Right lobe of liver (tissue), 6 donors: ENCODE results near the gene CCNG2. TPM values are rescaled to one million over a fixed set of nuclear protein-coding genes. Genes with fewer than 3 reads are reported as not detected.
A peak's percentile ranks its signal among the peaks of the same experiment; 100 is the strongest.

Experiments
- ATAC-seq, 4 donors: fragments of 200-7000 bp; cut with Tn5 transposase; one replicate each; pipeline ENCODE4 v1.9.1; 2020; ENCODE audit warnings: mild to moderate bottlenecking in 4 of 4, moderate library complexity in 4 of 4
- DNase-seq, 3 donors: peaks; one replicate each; pipeline ENCODE4 v3.0.0-alpha.2; 2020
- H3K27ac ChIP-seq, 3 donors: fragments of 200-600 bp; one replicate each; pipeline ENCODE4 v1.8.0; 2022
- H3K27me3 ChIP-seq, 2 donors: fragments of 200-600 bp; one replicate each; pipeline ENCODE4 v1.8.0; 2022
- H3K36me3 ChIP-seq, 4 donors: fragments of 200-600 bp; sonication (generic) in 1 of 4; one replicate each; pipeline versions ENCODE4 v1.5.1 to v1.8.0; 2017 to 2022; ENCODE audit warnings: control low read depth in 1 of 4
- H3K4me1 ChIP-seq, 4 donors: fragments of 200-600 bp; sonication (generic) in 1 of 4; one replicate each; pipeline versions ENCODE4 v1.5.1 to v1.8.0; 2017 to 2022; ENCODE audit warnings: control low read depth in 1 of 4
- H3K4me3 ChIP-seq, 3 donors: fragments of 200-600 bp; one replicate each; pipeline ENCODE4 v1.8.0; 2022
- H3K9me3 ChIP-seq, 4 donors: fragments of 200-600 bp; sonication (generic) in 1 of 4; one replicate each; pipeline versions ENCODE4 v1.5.1 to v1.8.0; 2017 to 2022; ENCODE audit warnings: control low read depth in 1 of 4
- POLR2A ChIP-seq: fragments of 450-650 bp; IDR thresholded peaks from one replicate; pipeline ENCODE4 v1.6.1; 2017; ENCODE audit warnings: antibody characterized with exemption, mild to moderate bottlenecking
- WGBS: methylation state at CpG from one replicate; pipeline ENCODE4 v1.1.6; 2018; ENCODE audit warnings: low coverage, low lambda C conversion rate; ENCODE audit not compliant: insufficient coverage; ENCODE audit errors: missing lambda C conversion rate; 5-methylcytosine and 5-hydroxymethylcytosine counted together
- intact Hi-C, 2 donors: fragments of 100-400 bp; cut with DNase I; formaldehyde crosslinking; loops; one replicate each; pipeline versions ENCODE4 v1.11.2 to v1.14.1; 2022
- total RNA-seq, 6 experiments: library from RNA; depleted of rRNA in 2 of 6; stranded (reverse); fragments of >200 nt in 2 of 6; fragmentation: NEBNext Ultra II Directional in 3 of 6; extraction: Animal tissue kit (Norgen Biotek cat#: 25700) in 3 of 6; gene quantifications; one replicate each; pipeline versions ENCODE4 v1.1.0 to v1.2.4, GENCODE V29; 2016 to 2023
- TF ChIP-seq, protein P1 (sequence below), 4 donors: fragments of 200-600 bp in 3 of 4; fragments of 450-650 bp in 1 of 4; IDR thresholded peaks; one replicate each; pipeline versions ENCODE4 v1.5.1 to v1.8.0; 2016 to 2022; ENCODE audit warnings: antibody characterized with exemption in 4 of 4, mild to moderate bottlenecking in 2 of 4
- donor health status: DM: no; HTN: yes; CAD: no.
- donor health status: DM: no; HTN: no; CAD: no.
- donor health status: DM: no; HTN: no; CAD: no.
- donor health status: DM: no; HTN: yes; CAD: no.
- donor health status: DM: no; HTN: yes; CAD: no.

The CCNG2 gene
- total RNA-seq, 6 experiments from 2014 or later, result 3.3 to 15.6 (median 6.1) TPM

DNA sequence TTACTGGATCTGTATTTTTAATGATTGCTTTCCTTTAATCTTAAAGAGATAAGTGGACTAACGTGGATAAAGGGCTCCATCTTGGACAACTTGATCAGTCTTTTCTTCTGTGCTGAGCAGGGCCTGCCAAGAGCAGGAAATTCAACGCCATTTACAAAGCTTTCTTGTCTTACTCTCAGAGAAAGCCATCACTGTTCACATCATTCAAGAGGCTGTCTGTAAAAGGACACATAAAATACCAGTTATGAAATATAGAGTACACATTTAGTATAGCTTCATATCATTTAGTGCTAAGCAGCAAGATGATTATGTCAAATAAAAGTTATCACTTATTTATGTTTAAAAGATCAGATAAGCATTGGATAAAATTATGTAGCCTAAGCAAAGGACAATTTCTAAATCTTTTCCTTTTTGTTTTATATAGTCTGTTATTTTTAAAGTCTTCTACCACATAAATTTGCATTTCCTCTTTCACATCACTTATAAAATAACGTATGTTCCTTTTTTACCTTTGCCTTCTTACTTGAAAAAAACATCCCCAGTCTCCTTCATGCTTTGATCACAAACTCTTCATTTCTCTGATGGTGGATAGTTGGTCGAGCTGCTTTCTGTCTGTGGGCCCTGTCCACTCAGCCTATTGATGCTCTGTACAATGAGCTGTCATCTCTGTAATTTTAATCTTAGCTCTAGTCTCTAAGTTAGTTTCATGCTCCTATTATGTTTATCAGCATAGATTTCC is 2.1 kb upstream of the CCNG2 start:
- WGBS, result 50% methylated on average over 4 of the region's 4 CpGs
- no peak overlapping the region for H3K4me3 ChIP-seq
- no peak overlapping the region for H3K27ac ChIP-seq
- no peaks in the 10 kb centered on the region for H3K9me3 ChIP-seq
- H3K36me3 ChIP-seq, result no peaks in the 10 kb centered on the region
- no peak for DNase-seq
- no peak for ATAC-seq
- TF ChIP-seq, protein P1, sequence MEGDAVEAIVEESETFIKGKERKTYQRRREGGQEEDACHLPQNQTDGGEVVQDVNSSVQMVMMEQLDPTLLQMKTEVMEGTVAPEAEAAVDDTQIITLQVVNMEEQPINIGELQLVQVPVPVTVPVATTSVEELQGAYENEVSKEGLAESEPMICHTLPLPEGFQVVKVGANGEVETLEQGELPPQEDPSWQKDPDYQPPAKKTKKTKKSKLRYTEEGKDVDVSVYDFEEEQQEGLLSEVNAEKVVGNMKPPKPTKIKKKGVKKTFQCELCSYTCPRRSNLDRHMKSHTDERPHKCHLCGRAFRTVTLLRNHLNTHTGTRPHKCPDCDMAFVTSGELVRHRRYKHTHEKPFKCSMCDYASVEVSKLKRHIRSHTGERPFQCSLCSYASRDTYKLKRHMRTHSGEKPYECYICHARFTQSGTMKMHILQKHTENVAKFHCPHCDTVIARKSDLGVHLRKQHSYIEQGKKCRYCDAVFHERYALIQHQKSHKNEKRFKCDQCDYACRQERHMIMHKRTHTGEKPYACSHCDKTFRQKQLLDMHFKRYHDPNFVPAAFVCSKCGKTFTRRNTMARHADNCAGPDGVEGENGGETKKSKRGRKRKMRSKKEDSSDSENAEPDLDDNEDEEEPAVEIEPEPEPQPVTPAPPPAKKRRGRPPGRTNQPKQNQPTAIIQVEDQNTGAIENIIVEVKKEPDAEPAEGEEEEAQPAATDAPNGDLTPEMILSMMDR (IDR thresholded peaks at IDR 0.05), result no peak
- TF ChIP-seq POLR2A, result no peak
- H3K27me3 ChIP-seq, result no peaks in the 10 kb centered on the region
- intact Hi-C loops, result no loop called here
- peaks cover 0 to 10% (median 0%) of the 10 kb centered on the region in 4 donors for H3K4me1 ChIP-seq

GRCh38 chr4:77155631-77156452 is 1.2 kb upstream of the CCNG2 start:
- peak overlapping the region in 2 of 3 donors; percentile 89 to 95 for H3K27ac ChIP-seq
- intact Hi-C loops, result no loop called here
- no peak for ATAC-seq
- H3K4me1 ChIP-seq, result peaks cover 0 to 10% (median 0%) of the 10 kb centered on the region in 4 donors
- H3K36me3 ChIP-seq, result no peaks in the 10 kb centered on the region
- no peaks in the 10 kb centered on the region for H3K27me3 ChIP-seq
- 34% methylated on average over 15 of the region's 15 CpGs for WGBS
- TF ChIP-seq, protein P1 (IDR thresholded peaks at IDR 0.05), result no peak
- no peak for TF ChIP-seq POLR2A
- peak overlapping the region; percentile 87 to 90 (median 89) for H3K4me3 ChIP-seq
- no peaks in the 10 kb centered on the region for H3K9me3 ChIP-seq
- no peak for DNase-seq

- WGBS, result 0% methylated on average over 16 of the region's 17 CpGs
- ATAC-seq (peak; percentile 85 to 96 (median 93)), DNase-seq (peak; percentile 92 to 97 (median 95))
- Histone ChIP-seq H3K27me3 (no peaks in the 10 kb centered on the region), H3K36me3 (peaks cover 0 to 5% (median 0%) of the 10 kb centered on the region in 4 donors), H3K4me3 (peak overlapping the region; percentile 87 to 90 (median 89)), H3K4me1 (peaks cover 0 to 10% (median 0%) of the 10 kb centered on the region in 4 donors), H3K27ac (peak overlapping the region; percentile 83 to 95 (median 89)), H3K9me3 (no peaks in the 10 kb centered on the region)
- intact Hi-C loops, result no loop called here
- TF ChIP-seq, protein P1 (IDR thresholded peaks at IDR 0.05), result no peak
- TF ChIP-seq POLR2A, result peak; percentile 28
These were observed 485 bp upstream of the CCNG2 start for GRCh38 chr4:77156533-77156911.

- Histone ChIP-seq H3K4me1 (peaks cover 0 to 10% (median 0%) of the 10 kb centered on the region in 4 donors), H3K27ac (peak overlapping the region; percentile 83 to 95 (median 89)), H3K36me3 (peaks cover 0 to 12% (median 0%) of the 10 kb centered on the region in 4 donors), H3K4me3 (peak overlapping the region; percentile 87 to 90 (median 89)), H3K9me3 (no peaks in the 10 kb centered on the region), H3K27me3 (no peaks in the 10 kb centered on the region)
- WGBS, result 1% methylated on average over 20 of the region's 53 CpGs
- no peak for TF ChIP-seq POLR2A
- TF ChIP-seq, protein P1 (IDR thresholded peaks at IDR 0.05), result peak in 1 of 4 donors; percentile 4
- DNase-seq, result peak; percentile 87 to 93 (median 92)
- intact Hi-C loops, result no loop called here
- peak; percentile 73 to 80 (median 78) for ATAC-seq
These were observed 966 bp downstream of the CCNG2 start for GRCh38 chr4:77157859-77158486.
